Left lung (tissue), 14 donors: ENCODE data around the gene FHIP2A. TPM values are rescaled to one million over a fixed set of nuclear protein-coding genes. Genes with fewer than 3 reads are reported as not detected.
"Not testable (repeated sequence)": the region's sequence is repeated elsewhere in the genome, so short reads cannot be mapped to it uniquely, and the experiment has no call there.

Source experiments
- ATAC-seq: fragments of 200-7000 bp; cut with Tn5 transposase; one replicate; pipeline ENCODE4 v1.9.1; 2020; ENCODE audit warnings: moderate library complexity
- DNase-seq, 4 donors: peaks; one replicate each; pipeline ENCODE4 v3.0.0-alpha.2; 2013 to 2020
- H3K27ac ChIP-seq, 2 donors: fragments of 200-600 bp; sonication (generic) in 1 of 2; one replicate each; pipeline versions ENCODE4 v1.5.0 to v1.8.0; 2020 to 2021
- H3K27me3 ChIP-seq, 2 donors: fragments of 200-600 bp; sonication (generic) in 1 of 2; one replicate each; pipeline versions ENCODE4 v1.5.0 to v1.8.0; 2020 to 2021
- H3K36me3 ChIP-seq, 2 donors: fragments of 200-600 bp; sonication (generic) in 1 of 2; one replicate each; pipeline versions ENCODE4 v1.5.0 to v1.8.0; 2020 to 2021
- H3K4me1 ChIP-seq, 2 donors: fragments of 200-600 bp; one replicate each; pipeline ENCODE4 v1.8.0; 2021
- H3K4me3 ChIP-seq, 2 donors: fragments of 200-600 bp; sonication (generic) in 1 of 2; one replicate each; pipeline versions ENCODE4 v1.5.0 to v1.8.0; 2020 to 2021; ENCODE audit warnings: mild to moderate bottlenecking in 1 of 2
- H3K9me3 ChIP-seq, 2 donors: fragments of 200-600 bp; sonication (generic) in 1 of 2; one replicate each; pipeline versions ENCODE4 v1.5.0 to v1.8.0; 2020 to 2021
- CTCF ChIP-seq, 2 donors: fragments of 200-600 bp; sonication (generic) in 1 of 2; IDR thresholded peaks; one replicate each; pipeline versions ENCODE4 v1.5.0 to v1.8.0; 2021; ENCODE audit warnings: antibody characterized with exemption in 2 of 2
- intact Hi-C, 2 donors: fragments of 100-400 bp; cut with DNase I; formaldehyde crosslinking; loops; one replicate each; pipeline versions ENCODE4 v1.11.2 to v1.14.2; 2022
- long read RNA-seq, 12 donors: library from polyadenylated mRNA in 2 of 12; unstranded in 2 of 12; transcript quantifications; one replicate each; pipeline ENCODE4 v2.0.0 and lab custom pipeline, GENCODE V29; 2019 to 2026
- polyA plus RNA-seq, 6 donors: library from polyadenylated mRNA; unstranded; fragments of 120-200 nt; gene quantifications; one replicate each; pipeline ENCODE4 v1.2.1, GENCODE V29; 2013; ENCODE audit not compliant: insufficient read length in 6 of 6
- total RNA-seq, 2 donors: library from RNA; stranded (reverse); fragmentation: NEBNext Ultra II Directional; extraction: Animal tissue kit (Norgen Biotek cat#: 25700); gene quantifications; one replicate each; pipeline ENCODE4 v1.2.1, GENCODE V29; 2021
- donor health status: DM: no; HTN: yes; CAD: no.
- donor health status: DM: no; HTN: no; CAD: no.

The FHIP2A gene
- total RNA-seq (10 to 100 TPM; 27.7 to 29.4 TPM), polyA plus RNA-seq (10 to 100 TPM; 38.8 to 49.9 (median 42.9) TPM)
- long read RNA-seq, donor 1, partial matches to known transcripts: 0 of 1 reads
- long read RNA-seq, donor 1, other reads (novel, unspliced or antisense): 0 of 1 reads
- long read RNA-seq, donor 2, full-length matches to known transcripts: 5 of 5 reads
- long read RNA-seq, donor 2, partial matches to known transcripts: 0 of 5 reads
- long read RNA-seq, donor 2, other reads (novel, unspliced or antisense): 0 of 5 reads
- long read RNA-seq, donor 3, full-length matches to known transcripts: 4 of 4 reads
- long read RNA-seq, donor 3, partial matches to known transcripts: 0 of 4 reads
- long read RNA-seq, donor 3, other reads (novel, unspliced or antisense): 0 of 4 reads
- long read RNA-seq, donor 4, partial matches to known transcripts: 0 of 1 reads
- long read RNA-seq, donor 4, other reads (novel, unspliced or antisense): 0 of 1 reads
- long read RNA-seq, donor 5, partial matches to known transcripts: 8 of 8 reads
- long read RNA-seq, donor 5, other reads (novel, unspliced or antisense): 0 of 8 reads
- long read RNA-seq, donor 6, full-length matches to known transcripts: 4 of 4 reads
- long read RNA-seq, donor 6, partial matches to known transcripts: 0 of 4 reads
- long read RNA-seq, donor 6, other reads (novel, unspliced or antisense): 0 of 4 reads
- long read RNA-seq, donor 7, full-length matches to known transcripts: 2 of 2 reads
- long read RNA-seq, donor 7, partial matches to known transcripts: 0 of 2 reads
- long read RNA-seq, donor 7, other reads (novel, unspliced or antisense): 0 of 2 reads
- long read RNA-seq, donor 8, full-length matches to known transcripts: 2 of 2 reads
- long read RNA-seq, donor 8, partial matches to known transcripts: 0 of 2 reads
- long read RNA-seq, donor 8, other reads (novel, unspliced or antisense): 0 of 2 reads
- long read RNA-seq, donor 9: 0 reads
- long read RNA-seq, donor 10, partial matches to known transcripts: 0 of 1 reads
- long read RNA-seq, donor 10, other reads (novel, unspliced or antisense): 0 of 1 reads
- long read RNA-seq, donor 11, full-length matches to known transcripts: 2 of 2 reads
- long read RNA-seq, donor 11, partial matches to known transcripts: 0 of 2 reads
- long read RNA-seq, donor 11, other reads (novel, unspliced or antisense): 0 of 2 reads
- long read RNA-seq, donor 12, full-length matches to known transcripts: 3 of 3 reads
- long read RNA-seq, donor 12, partial matches to known transcripts: 0 of 3 reads
- long read RNA-seq, donor 12, other reads (novel, unspliced or antisense): 0 of 3 reads

GRCh38 chr10:114821293-114821914, at the start of gene FHIP2A:
Gene FHIP2A, plus strand, starts transcription at chr10:114821780. Its CDS starts 299 bp downstream, at chr10:114822079.
- DNase-seq (peak; percentile 71 to 97 (median 80)), ATAC-seq (peak; percentile 95)
- H3K36me3 ChIP-seq: no peaks in the 10 kb centered on the region
- peak; percentile 34 to 72 for TF ChIP-seq CTCF (IDR thresholded peaks at IDR 0.05)
- no peaks in the 10 kb centered on the region for H3K27me3 ChIP-seq
- H3K4me1 ChIP-seq: peaks cover 31 to 40% of the 10 kb centered on the region in 2 donors
- intact Hi-C loops: no loop called here
- no peaks in the 10 kb centered on the region for H3K9me3 ChIP-seq
- peak within 1 kb of the TSS; percentile 75 to 83 for H3K4me3 ChIP-seq
- H3K27ac ChIP-seq: peak within 1 kb of the TSS; percentile 97 to 99

GRCh38 chr10:114772496-114773196, 48.9 kb upstream of the FHIP2A start:
- Histone ChIP-seq H3K4me3 (no peak overlapping the region), H3K27me3 (peaks cover 0 to 23% of the 10 kb centered on the region in 2 donors), H3K4me1 (peaks cover 3% of the 10 kb centered on the region in 2 donors), H3K36me3 (no peaks in the 10 kb centered on the region), H3K9me3 (no peaks in the 10 kb centered on the region), H3K27ac (no peak overlapping the region)
- ATAC-seq: no peak
- TF ChIP-seq CTCF (IDR thresholded peaks at IDR 0.05): no peak
- DNase-seq: no peak
- intact Hi-C loops: no loop called here

- peaks cover 0 to 18% of the 10 kb centered on the region in 2 donors for H3K27me3 ChIP-seq
- DNase-seq: no peak
- H3K27ac ChIP-seq: no peak overlapping the region
- no peaks in the 10 kb centered on the region for H3K4me1 ChIP-seq
- TF ChIP-seq CTCF (IDR thresholded peaks at IDR 0.05): no peak
- H3K36me3 ChIP-seq: no peaks in the 10 kb centered on the region
- H3K4me3 ChIP-seq: no peak overlapping the region
- intact Hi-C loops: no loop called here
- no peak for ATAC-seq
- no peaks in the 10 kb centered on the region for H3K9me3 ChIP-seq
These were observed 48.4 kb upstream of the FHIP2A start for GRCh38 chr10:114773197-114773532.

- H3K27me3 ChIP-seq, intact Hi-C loops, H3K4me1 ChIP-seq, H3K27ac ChIP-seq, H3K4me3 ChIP-seq, DNase-seq, H3K9me3 ChIP-seq, ATAC-seq, H3K36me3 ChIP-seq: not testable (repeated sequence)
These were observed 46.5 kb upstream of the FHIP2A start for GRCh38 chr10:114775082-114775481.
